ELR (cell line): Measurements from ENCODE around the gene PALD1.
"Not testable (repeated sequence)": the region's sequence is repeated elsewhere in the genome, so short reads cannot be mapped to it uniquely, and the experiment has no call there.

Experiments
- DNase-seq: peaks from one replicate; pipeline ENCODE4 v3.0.0-alpha.2; 2015; ENCODE audit warnings: low read depth

The PALD1 gene

GRCh38 chr10:70482982-70483760 lies 4.6 kb downstream of the PALD1 start:
- DNase-seq: no peak

- not testable (repeated sequence) for DNase-seq
Measured at GRCh38 chr10:70483872-70484271, 5.3 kb downstream of the PALD1 start.

DNA sequence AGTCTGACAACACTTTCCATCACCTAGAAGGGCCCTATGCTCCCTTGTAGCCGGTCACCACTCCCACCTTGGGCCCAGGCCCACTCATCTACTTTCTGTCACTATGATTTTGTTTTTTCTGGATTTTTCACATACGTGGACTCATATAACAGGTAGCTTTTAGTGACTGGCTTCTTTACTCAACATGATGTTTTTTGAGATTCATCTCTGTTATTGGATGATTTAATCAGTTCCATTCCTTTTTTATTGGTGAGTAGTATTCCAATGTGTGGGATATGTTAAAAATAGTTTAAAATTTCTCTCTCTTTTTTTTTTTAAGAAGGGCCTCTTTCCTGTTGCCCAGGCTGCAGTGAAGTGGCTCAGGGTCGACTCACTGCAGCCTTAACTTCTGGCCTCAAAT lies 9.3 kb downstream of the PALD1 start:
- DNase-seq: no peak

DNA sequence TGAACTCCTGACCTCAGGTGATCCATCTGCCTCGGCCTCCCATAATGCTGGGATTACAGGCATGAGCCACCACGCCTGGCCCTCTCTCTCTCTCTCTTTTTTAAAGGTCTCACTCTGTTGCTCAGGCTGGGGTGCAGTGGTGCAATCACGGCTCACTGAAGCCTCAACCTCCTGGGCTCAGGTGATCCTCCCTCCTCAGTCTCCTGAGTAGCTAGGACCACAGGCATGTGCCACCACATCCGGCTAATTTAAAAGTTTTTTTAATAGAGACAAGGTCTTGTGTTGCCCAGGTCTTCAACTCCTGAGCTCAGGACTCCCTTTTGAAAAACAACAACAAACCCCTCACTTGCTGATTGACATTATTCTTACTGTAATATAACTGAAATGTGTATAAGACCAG lies 11.6 kb downstream of the PALD1 start:
- DNase-seq: no peak

- no peak for DNase-seq
Measured at GRCh38 chr10:70491614-70492013, 13.0 kb downstream of the PALD1 start.

- peak; percentile 30 for DNase-seq
Measured at GRCh38 chr10:70492786-70493659, 14.5 kb downstream of the PALD1 start.

GRCh38 chr10:70493660-70494234 lies 15.2 kb downstream of the PALD1 start:
- no peak for DNase-seq

- peak; percentile 22 for DNase-seq
Measured at GRCh38 chr10:70494536-70494935, 16.0 kb downstream of the PALD1 start.

DNA sequence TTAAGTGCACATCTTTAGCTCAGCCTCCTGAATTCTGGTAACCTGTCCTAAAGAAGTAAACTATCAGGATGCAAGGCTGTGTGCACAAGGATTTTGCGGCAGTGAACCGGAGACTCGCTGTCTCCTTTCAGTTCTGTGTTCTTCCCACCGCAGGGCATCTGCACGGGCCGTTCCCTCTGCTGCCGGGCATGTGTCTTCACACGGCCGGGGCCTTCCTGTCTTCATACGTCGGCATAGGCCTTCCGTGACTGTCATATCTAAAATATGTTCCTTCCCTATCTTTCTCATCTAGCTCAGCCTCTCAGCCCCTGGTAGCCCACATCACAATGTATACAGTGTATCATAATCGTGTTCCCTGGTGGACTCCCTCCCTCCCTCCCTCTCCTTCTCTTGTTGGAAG lies 16.4 kb downstream of the PALD1 start:
- DNase-seq: peak; percentile 59

DNA sequence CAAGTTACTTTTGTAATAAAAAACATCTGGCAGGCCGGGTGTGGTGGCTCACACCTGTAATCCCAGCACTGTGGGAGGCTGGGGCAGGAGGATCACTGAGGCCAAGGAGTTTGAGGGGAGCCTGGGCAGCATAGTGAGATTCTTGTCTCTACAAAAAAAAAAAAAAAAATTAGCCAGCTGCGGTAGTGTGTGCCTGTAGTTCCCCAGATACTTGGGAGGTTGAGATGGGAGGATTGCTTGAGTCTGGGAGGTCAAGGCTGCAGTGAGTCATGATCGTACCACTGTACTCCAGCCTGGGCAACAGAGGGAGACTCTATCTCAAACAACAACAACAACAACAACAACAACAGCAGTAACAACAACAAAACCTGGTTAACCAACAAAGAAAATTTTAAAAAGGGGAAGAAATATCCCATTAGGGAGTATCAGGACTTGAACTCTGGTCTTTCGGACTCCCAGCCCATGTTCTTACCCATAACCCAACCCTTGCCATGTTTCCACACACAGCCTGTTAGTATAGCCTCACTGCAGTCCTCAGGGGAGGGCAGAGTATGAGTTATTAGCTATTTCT lies 17.2 kb downstream of the PALD1 start:
- no peak for DNase-seq

DNA sequence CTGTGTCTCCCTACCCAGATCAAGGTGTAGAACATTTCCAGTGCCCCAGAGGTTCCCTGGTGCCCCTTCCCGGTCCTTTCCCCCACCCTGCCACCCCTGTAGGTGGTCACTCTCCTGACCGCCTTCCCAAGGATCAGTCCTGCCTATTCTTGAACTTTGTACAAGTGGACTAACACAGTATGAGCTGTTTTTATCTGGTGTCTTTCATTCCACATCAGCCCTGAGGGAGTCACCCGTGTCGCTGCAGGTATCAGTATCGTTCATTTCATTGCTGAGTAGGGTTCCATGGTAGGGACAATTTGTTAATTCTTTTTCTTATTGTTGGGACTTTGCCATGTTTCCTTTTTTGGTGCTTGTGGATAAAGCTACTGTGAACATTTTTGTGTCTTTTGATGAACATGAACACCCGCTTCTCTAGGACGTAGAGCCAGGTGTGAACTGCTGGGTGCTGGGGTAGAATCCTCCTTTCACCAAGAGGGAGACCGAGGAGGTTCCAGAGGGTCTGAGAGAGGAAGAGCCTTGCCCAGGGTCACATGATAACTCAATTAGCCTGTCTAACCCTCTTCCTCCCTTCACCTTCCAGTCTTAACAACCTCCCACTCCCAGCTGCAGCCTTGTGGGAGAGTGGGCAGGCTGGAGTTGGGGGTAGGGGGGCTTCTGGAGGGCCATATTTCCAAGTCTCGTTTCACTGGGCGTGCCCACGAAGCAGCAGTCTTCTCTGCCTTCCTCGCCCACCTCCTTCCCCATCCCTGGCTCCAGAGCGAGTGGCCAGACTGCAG lies 18.0 kb downstream of the PALD1 start:
- DNase-seq: no peak

- DNase-seq: no peak
Measured at GRCh38 chr10:70497120-70497545, 18.6 kb downstream of the PALD1 start.

GRCh38 chr10:70498970-70499835 lies 20.6 kb downstream of the PALD1 start:
- DNase-seq: no peak

DNA sequence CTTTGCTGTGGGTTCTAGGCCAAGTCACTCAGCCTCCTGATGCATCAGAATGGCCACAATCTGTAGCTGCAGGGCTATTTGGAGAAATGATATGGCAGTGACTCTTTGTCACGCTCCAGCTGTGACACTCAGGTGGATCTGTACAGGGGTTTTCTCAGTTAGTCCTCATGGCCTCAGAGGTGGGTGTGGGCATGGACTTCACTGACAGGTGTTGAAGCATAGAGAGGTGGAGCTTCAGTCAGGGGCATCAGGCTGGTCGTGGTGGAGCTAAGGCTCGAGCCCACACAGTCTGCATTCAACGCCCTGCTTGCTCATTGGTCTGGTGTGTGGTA lies 21.2 kb downstream of the PALD1 start:
- DNase-seq: no peak

GRCh38 chr10:70500368-70500767 lies 21.8 kb downstream of the PALD1 start:
- DNase-seq: no peak

GRCh38 chr10:70500812-70501301 lies 22.3 kb downstream of the PALD1 start:
- no peak for DNase-seq

GRCh38 chr10:70502406-70502805 lies 23.8 kb downstream of the PALD1 start:
- DNase-seq: no peak

- no peak for DNase-seq
Measured at GRCh38 chr10:70503776-70504175, 25.2 kb downstream of the PALD1 start.

DNA sequence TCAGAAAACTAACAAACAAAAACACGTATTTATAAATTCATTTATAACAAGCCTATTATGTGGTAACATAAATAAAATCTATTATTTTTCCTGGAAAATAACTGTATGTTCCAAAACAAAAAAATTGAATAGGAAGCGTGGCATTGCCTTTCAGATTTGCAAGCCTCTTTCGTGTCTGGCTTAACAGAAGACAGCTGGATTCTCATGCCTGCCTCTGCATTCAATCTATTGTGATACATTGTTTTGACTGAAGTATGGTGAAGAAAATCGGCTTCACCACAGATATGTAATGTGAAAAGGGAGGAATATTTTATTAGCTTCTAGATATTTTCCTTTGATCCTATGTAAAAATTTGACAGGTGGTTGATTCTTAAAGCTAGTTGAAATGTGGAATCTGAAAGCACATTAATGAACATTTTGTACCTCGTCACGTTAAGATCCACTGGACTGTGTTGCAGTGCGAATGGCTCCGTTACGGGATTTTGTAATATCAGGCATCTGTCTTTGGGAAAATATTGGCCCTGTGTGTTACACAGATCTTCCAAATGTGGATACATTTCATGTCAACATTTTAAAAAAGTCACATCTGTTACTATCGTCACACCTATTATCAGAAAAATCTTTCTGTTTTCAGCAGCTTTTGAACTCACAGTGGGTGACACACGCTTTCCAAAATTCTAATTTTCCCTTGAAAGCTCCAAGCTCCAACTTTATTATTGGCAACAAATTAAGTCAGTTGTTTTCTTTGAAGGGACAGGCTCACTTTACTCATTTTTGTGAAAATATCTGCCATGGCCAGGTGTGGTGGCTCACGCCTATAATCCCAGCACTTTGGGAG lies 26.2 kb downstream of the PALD1 start:
- DNase-seq: no peak

- no peak for DNase-seq
Measured at GRCh38 chr10:70505908-70506307, 27.3 kb downstream of the PALD1 start.
